Right renal cortex interstitium (tissue), 3 donors: Measurements from ENCODE around the gene CASP3. TPM values are rescaled to one million over a fixed set of nuclear protein-coding genes. Genes with fewer than 3 reads are reported as not detected.
"Not testable (repeated sequence)": the region's sequence is repeated elsewhere in the genome, so short reads cannot be mapped to it uniquely, and the experiment has no call there.

Source experiments
- DNase-seq, 3 donors: peaks; one replicate each; pipeline ENCODE4 v3.0.0-alpha.2; 2013; ENCODE audit warnings: low read depth in 3 of 3, low spot score in 2 of 3
- polyA plus RNA-seq, 3 donors: library from polyadenylated mRNA; unstranded; fragments of 120-200 nt; gene quantifications; one replicate each; pipeline ENCODE4 v1.2.1, GENCODE V29; 2013; ENCODE audit not compliant: insufficient read length in 3 of 3

The CASP3 gene
- polyA plus RNA-seq, 3 donors, result 35.5 to 39.5 (median 36.1) TPM

- DNase-seq, result no peak
Measured at GRCh38 chr4:184664445-184665210, 15.4 kb upstream of the CASP3 start.

- DNase-seq, result no peak
Measured at GRCh38 chr4:184662236-184662635, 13.0 kb upstream of the CASP3 start.

GRCh38 chr4:184660978-184661377 is 11.7 kb upstream of the CASP3 start:
- DNase-seq, result no peak

GRCh38 chr4:184657820-184658219 is 8.6 kb upstream of the CASP3 start:
- DNase-seq, result not testable (repeated sequence)

- DNase-seq, result no peak
Measured at GRCh38 chr4:184657144-184657543, 7.9 kb upstream of the CASP3 start.

GRCh38 chr4:184655889-184656869 is 6.9 kb upstream of the CASP3 start:
- no peak for DNase-seq

DNA sequence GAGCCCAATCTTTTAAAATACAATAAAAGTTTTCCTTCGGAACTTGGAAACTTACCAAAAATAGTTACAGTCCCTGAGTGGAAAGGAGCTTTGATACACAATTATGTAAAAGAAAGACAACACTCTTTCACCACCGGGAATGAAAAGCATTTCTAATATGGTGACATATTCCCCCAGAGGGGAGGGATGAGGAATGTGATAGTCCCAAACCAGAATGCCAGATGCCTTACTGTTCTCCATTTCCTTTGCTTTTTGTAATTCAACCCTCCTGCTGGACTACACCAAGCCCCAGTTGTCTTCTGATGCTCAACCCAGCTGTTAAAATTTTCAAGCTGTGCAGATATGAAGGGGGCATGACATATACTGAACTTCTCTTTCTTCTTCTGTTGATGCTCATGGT is 4.4 kb upstream of the CASP3 start:
- DNase-seq, result no peak

GRCh38 chr4:184652681-184653080 is 3.4 kb upstream of the CASP3 start:
- not testable (repeated sequence) for DNase-seq

- DNase-seq, result no peak
Measured at GRCh38 chr4:184651899-184652298, 2.7 kb upstream of the CASP3 start.

GRCh38 chr4:184649971-184650855 is 966 bp upstream of the CASP3 start:
- peak in 2 of 3 donors; percentile 25 to 58 for DNase-seq

DNA sequence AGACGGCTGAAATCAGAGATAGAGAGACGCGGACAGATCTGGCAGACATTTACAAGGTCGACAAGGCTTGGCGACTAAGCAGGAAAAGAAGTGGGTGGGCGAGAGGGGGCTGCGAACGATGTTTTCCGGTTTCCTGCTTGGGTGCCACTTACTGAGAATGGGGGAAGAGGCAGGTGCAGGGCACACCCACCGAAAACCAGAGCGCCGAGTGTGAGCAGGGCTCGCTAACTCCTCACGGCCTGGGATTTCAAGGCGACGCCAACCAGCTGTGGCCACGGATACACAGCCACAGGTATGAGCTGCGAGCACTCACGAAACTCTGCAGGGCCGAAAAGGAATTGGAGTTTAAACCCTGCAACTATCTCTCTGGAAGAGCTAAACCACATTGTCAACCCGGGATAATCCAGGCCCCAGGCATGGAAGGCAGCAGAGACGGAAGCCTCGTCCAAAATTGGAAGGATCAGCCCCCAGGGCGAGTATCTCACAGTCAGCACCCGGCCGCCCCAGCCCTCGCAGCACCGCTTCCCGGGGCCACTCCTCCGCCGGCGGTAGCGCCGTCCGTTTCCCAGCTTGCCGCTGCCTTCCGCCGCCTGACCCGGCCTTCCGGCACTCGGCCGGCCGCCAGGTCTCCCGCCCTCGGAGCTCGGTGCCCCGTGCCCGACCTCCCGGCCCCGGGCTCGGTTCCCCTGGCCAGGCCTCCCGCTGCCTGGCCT is 778 bp downstream of the CASP3 start:
- DNase-seq, result peak; percentile 23 to 40 (median 27)

GRCh38 chr4:184648054-184648312 is 1.3 kb downstream of the CASP3 start:
- no peak for DNase-seq

DNA sequence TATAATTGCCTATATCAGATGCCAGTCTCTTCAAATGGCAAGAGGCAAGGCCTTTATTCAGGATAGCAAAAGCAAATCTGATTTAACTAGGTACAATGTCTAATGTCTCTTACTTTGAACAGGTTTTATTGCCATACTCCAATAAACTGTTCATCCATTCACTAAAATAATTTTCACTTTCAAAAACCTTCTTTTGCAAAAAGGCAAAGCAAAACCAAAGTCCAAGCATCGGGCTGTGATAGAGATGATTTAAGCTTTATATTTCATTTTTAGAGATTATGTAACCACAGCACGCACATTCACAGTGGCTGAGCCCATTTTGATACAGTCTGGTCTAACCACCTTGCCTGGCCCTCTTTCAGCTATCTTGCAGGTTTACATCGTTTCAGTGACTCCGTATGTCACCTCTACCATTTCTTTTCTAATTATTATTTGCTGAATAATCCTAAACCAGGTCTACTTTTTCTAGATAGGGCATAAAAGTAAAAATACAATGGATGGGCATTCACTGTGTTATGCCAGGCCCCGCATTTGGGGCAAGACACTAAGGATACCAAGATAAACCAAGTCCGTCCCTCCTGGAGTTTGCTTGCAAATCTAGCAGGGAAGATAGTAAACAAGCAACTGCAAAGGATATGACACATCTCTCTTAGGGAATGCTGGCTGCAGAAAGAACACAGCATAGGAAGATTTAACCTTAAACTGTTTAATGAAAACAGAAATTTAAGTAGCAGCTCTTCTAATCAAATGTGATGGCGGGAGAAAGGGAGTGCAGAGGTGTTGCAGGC is 1.8 kb downstream of the CASP3 start:
- no peak for DNase-seq

GRCh38 chr4:184645904-184646610 is 3.2 kb downstream of the CASP3 start:
- DNase-seq, result no peak

GRCh38 chr4:184644553-184645307 is 4.5 kb downstream of the CASP3 start:
- no peak for DNase-seq

- no peak for DNase-seq
Measured at GRCh38 chr4:184643731-184644130, 5.5 kb downstream of the CASP3 start.

DNA sequence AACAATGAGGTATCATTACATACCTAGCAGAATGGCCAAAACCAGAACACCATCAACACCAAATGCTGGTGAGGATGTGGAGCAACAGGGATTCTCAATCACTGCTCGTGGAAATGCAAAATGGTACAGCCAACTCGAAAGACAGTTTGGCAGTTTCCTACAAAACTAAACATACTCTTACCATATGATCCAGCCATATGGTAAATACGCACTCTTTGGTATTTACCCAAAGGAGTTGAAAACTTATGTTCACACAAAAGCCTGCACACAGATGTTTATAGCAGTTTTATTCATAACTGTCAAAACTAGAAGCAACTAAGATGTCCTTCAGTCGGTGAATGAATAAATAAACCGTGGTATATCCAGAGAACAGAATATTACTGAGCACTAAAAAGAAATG is 7.8 kb downstream of the CASP3 start:
- no peak for DNase-seq

GRCh38 chr4:184641022-184641421 is 8.2 kb downstream of the CASP3 start:
- DNase-seq, result no peak
